SK-N-MC (cell line): ENCODE data around the gene KLRD1.

Experiments
- EZH2 ChIP-seq: fragments of 200-600 bp; sonication (generic); IDR thresholded peaks from one replicate; pipeline ENCODE4 v1.6.1; 2017; ENCODE audit warnings: antibody characterized with exemption
- POLR2AphosphoS5 ChIP-seq: IDR thresholded peaks from 2 replicates; pipeline ENCODE4 v1.6.1; 2012; ENCODE audit warnings: mild to moderate bottlenecking, low read depth, low read length, borderline replicate concordance

GRCh38 chr12:10374624-10375018 is 67.0 kb downstream of the KLRD1 start:
- TF ChIP-seq EZH2 (no peak), POLR2AphosphoS5 (no peak)
